GM10847 (cell line): ENCODE measurements around the gene TNRC6B.

Experiments
- POLR2A ChIP-seq: IDR thresholded peaks from 2 replicates; pipeline ENCODE4 v1.6.1; 2011; ENCODE audit not compliant: insufficient read length; ENCODE audit errors: extremely low read depth

TNRC6B gene

DNA sequence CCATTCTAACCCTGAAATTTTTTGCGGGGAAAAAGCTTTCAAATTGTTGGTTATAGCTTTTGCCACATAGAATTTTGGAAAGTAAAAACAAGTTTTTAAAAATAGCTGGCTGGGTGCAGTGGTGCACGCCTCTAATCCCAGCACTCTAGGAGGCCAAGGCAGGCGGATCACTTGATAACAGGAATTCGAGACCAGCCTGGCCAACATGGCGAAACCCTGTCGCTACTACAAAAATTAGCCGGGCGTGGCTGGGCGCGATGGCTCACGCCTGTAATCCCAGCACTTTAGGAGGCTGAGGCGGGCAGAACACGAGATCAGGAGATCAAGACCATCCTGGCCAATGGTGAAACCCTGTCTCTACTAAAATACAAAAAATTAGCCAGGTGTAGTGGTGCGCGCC, 54.9 kb downstream of the TNRC6B start:
- no peak for TF ChIP-seq POLR2A

- no peak for TF ChIP-seq POLR2A
Observed at GRCh38 chr22:40233886-40234285, 56.2 kb downstream of the TNRC6B start.

DNA sequence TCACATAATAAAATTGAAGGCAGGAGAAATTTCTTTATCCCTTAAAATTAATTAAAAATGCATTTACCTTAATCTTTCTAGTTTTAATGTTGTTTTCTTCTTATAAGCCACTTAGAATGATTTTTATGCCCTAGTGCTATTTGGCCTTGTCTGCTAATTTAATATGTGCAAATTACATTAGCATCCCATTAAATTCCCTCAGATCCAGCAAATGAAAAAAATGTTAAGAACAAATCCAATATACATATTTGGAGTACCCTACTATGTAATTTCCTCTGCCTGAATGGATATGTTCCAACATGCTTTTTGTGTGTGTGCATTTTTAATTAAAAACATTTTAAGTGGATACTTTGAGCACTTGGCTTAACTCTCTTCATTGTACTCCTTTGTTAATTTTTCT, 56.9 kb downstream of the TNRC6B start:
- TF ChIP-seq POLR2A: no peak

- TF ChIP-seq POLR2A: no peak
Observed at GRCh38 chr22:40235308-40235707, 57.6 kb downstream of the TNRC6B start.

- TF ChIP-seq POLR2A: no peak
Observed at GRCh38 chr22:40236131-40236665, 58.5 kb downstream of the TNRC6B start.

- no peak for TF ChIP-seq POLR2A
Observed at GRCh38 chr22:40237241-40237640, 59.5 kb downstream of the TNRC6B start.

GRCh38 chr22:40237788-40238424, 60.2 kb downstream of the TNRC6B start:
- no peak for TF ChIP-seq POLR2A

GRCh38 chr22:40238425-40239344, 61.0 kb downstream of the TNRC6B start:
- TF ChIP-seq POLR2A: no peak

GRCh38 chr22:40239345-40239683, 61.6 kb downstream of the TNRC6B start:
- no peak for TF ChIP-seq POLR2A

- no peak for TF ChIP-seq POLR2A
Observed at GRCh38 chr22:40240160-40240559, 62.4 kb downstream of the TNRC6B start.

- TF ChIP-seq POLR2A: no peak
Observed at GRCh38 chr22:40240686-40241085, 63.0 kb downstream of the TNRC6B start.

- no peak for TF ChIP-seq POLR2A
Observed at GRCh38 chr22:40241200-40241763, 63.6 kb downstream of the TNRC6B start.

DNA sequence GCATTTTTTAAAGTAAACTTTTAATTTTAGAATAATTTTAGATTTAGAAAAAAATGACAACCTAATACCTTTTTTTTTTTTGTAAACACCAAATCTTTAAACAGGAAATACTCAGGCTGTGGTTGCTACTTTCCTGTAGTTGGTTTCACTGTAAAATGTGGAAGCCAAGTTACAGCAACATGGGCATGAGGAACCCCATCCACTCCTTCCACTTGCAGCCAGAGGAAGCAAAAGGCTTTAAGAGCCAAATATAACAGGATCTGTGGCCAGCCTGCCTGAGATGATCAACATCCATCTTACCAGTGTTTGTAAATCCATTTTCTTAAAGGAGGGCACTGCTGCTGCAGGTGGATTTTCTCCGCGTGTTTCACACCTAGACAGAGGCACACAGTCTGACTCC, 66.2 kb downstream of the TNRC6B start:
- no peak for TF ChIP-seq POLR2A

- TF ChIP-seq POLR2A: no peak
Observed at GRCh38 chr22:40244586-40244985, 66.9 kb downstream of the TNRC6B start.

- TF ChIP-seq POLR2A: no peak
Observed at GRCh38 chr22:40247976-40248375, 70.3 kb downstream of the TNRC6B start.

GRCh38 chr22:40249286-40249685, 71.6 kb downstream of the TNRC6B start:
- no peak for TF ChIP-seq POLR2A
